ENCODE results near the gene HMX1.

Gene HMX1

GRCh38 chr4:8871417-8872401, at the start of gene HMX1:
TSS of gene HMX1 (minus strand) at chr4:8871839. CDS start at chr4:8871614, 225 bp downstream.
- no peak for DNase-seq

- DNase-seq = no peak
These were observed 49.3 kb upstream of the HMX1 start for GRCh38 chr4:8920969-8921368.

- DNase-seq = no peak
These were observed 48.8 kb upstream of the HMX1 start for GRCh38 chr4:8920289-8920965.

- no peak for DNase-seq
These were observed 48.1 kb upstream of the HMX1 start for GRCh38 chr4:8919651-8920288.

- DNase-seq = no peak
These were observed 46.5 kb upstream of the HMX1 start for GRCh38 chr4:8917868-8918783.

GRCh38 chr4:8917321-8917811, 45.7 kb upstream of the HMX1 start:
- no peak for DNase-seq

- no peak for DNase-seq
These were observed 45.3 kb upstream of the HMX1 start for GRCh38 chr4:8916906-8917305.

GRCh38 chr4:8916351-8916885, 44.8 kb upstream of the HMX1 start:
- DNase-seq = no peak

- no peak for DNase-seq
These were observed 43.9 kb upstream of the HMX1 start for GRCh38 chr4:8915201-8916200.

GRCh38 chr4:8914461-8915171, 43.0 kb upstream of the HMX1 start:
- no peak for DNase-seq

- DNase-seq = no peak
These were observed 42.3 kb upstream of the HMX1 start for GRCh38 chr4:8913858-8914460.

- DNase-seq = no peak
These were observed 41.6 kb upstream of the HMX1 start for GRCh38 chr4:8913121-8913857.

GRCh38 chr4:8912506-8912905, 40.9 kb upstream of the HMX1 start:
- no peak for DNase-seq

GRCh38 chr4:8912089-8912455, 40.4 kb upstream of the HMX1 start:
- no peak for DNase-seq

GRCh38 chr4:8911316-8912088, 39.9 kb upstream of the HMX1 start:
- DNase-seq = no peak

- DNase-seq = no peak
These were observed 39.2 kb upstream of the HMX1 start for GRCh38 chr4:8910822-8911315.

GRCh38 chr4:8910100-8910821, 38.6 kb upstream of the HMX1 start:
- no peak for DNase-seq
